ENCODE data around the gene DPM3. TPM values are rescaled to one million over a fixed set of nuclear protein-coding genes. Genes with fewer than 3 reads are reported as not detected.

Gene DPM3
- total and polyA plus RNA-seq, 9 of the 15 experiments (the other 6 are each of a cell fraction or from before 2014, with no cell fraction given): 3.7 to 120 (median 36.4) TPM

- TF ChIP-seq HDGF (IDR thresholded peaks at IDR 0.05) (peak; percentile 38; the same call in 1 of the 2 replicates), HDAC8 (tag; IDR thresholded peaks at IDR 0.05) (no peak), TEAD4 (IDR thresholded peaks at IDR 0.05; ENCODE audit: low read length) (peak; percentile 47; the same call in 1 of the 2 replicates), TEAD4 (CRISPR knock-in tag; IDR thresholded peaks at IDR 0.05; ENCODE audit: borderline replicate concordance) (no peak), OTX1 (CRISPR knock-in tag; IDR thresholded peaks at IDR 0.05) (no peak), ESRRB (CRISPR knock-in tag; IDR thresholded peaks at IDR 0.05; ENCODE audit: borderline replicate concordance) (no peak), CHD1 (IDR thresholded peaks at IDR 0.05; ENCODE audit: low read length) (no peak), E2F3 (CRISPR knock-in tag; IDR thresholded peaks at IDR 0.05) (no peak), HNRNPUL1 (IDR thresholded peaks at IDR 0.05; ENCODE audit: low read length) (no peak), ZNF354B (CRISPR knock-in tag; IDR thresholded peaks at IDR 0.05) (no peak), DMBX1 (CRISPR knock-in tag; IDR thresholded peaks at IDR 0.05; ENCODE audit: borderline replicate concordance) (no peak), PCBP1 (IDR thresholded peaks at IDR 0.05; ENCODE audit: low read depth, low read length, poor library complexity, severe bottlenecking) (no peak), PTRF (tag; IDR thresholded peaks at IDR 0.05) (no peak), HMBOX1 (IDR thresholded peaks at IDR 0.05) (no peak), ZBED1 (IDR thresholded peaks at IDR 0.05) (peak; percentile 28), SNIP1 (IDR thresholded peaks at IDR 0.05; ENCODE audit: low read depth) (no peak), ZEB2 (IDR thresholded peaks at IDR 0.05) (no peak; the same call in 1 of the 2 replicates), GATAD2A (IDR thresholded peaks at IDR 0.05) (no peak), BRD9 (IDR thresholded peaks at IDR 0.05; ENCODE audit: low read depth, partially characterized antibody) (no peak), KLF16 (IDR thresholded peaks at IDR 0.05) (peak; percentile 54; the same call in 1 of the 2 replicates), CSDE1 (IDR thresholded peaks at IDR 0.05) (no peak), ERF (CRISPR knock-in tag; IDR thresholded peaks at IDR 0.05) (no peak), ELF1 (tag; IDR thresholded peaks at IDR 0.05) (no peak), ESRRA (IDR thresholded peaks at IDR 0.05; ENCODE audit: borderline replicate concordance, low read depth) (no peak; the same call in 1 of the 2 replicates), SMAD2 (IDR thresholded peaks at IDR 0.05; ENCODE audit: low read depth, low read length) (no peak), GATAD2B (IDR thresholded peaks at IDR 0.05; ENCODE audit: borderline replicate concordance) (no peak), YBX1 (IDR thresholded peaks at IDR 0.05) (no peak)
- TF ChIP-seq, protein P1, sequence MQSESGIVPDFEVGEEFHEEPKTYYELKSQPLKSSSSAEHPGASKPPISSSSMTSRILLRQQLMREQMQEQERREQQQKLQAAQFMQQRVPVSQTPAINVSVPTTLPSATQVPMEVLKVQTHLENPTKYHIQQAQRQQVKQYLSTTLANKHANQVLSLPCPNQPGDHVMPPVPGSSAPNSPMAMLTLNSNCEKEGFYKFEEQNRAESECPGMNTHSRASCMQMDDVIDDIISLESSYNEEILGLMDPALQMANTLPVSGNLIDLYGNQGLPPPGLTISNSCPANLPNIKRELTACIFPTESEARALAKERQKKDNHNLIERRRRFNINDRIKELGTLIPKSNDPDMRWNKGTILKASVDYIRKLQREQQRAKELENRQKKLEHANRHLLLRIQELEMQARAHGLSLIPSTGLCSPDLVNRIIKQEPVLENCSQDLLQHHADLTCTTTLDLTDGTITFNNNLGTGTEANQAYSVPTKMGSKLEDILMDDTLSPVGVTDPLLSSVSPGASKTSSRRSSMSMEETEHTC (IDR thresholded peaks at IDR 0.05): no peak
- TF ChIP-seq, protein P2, sequence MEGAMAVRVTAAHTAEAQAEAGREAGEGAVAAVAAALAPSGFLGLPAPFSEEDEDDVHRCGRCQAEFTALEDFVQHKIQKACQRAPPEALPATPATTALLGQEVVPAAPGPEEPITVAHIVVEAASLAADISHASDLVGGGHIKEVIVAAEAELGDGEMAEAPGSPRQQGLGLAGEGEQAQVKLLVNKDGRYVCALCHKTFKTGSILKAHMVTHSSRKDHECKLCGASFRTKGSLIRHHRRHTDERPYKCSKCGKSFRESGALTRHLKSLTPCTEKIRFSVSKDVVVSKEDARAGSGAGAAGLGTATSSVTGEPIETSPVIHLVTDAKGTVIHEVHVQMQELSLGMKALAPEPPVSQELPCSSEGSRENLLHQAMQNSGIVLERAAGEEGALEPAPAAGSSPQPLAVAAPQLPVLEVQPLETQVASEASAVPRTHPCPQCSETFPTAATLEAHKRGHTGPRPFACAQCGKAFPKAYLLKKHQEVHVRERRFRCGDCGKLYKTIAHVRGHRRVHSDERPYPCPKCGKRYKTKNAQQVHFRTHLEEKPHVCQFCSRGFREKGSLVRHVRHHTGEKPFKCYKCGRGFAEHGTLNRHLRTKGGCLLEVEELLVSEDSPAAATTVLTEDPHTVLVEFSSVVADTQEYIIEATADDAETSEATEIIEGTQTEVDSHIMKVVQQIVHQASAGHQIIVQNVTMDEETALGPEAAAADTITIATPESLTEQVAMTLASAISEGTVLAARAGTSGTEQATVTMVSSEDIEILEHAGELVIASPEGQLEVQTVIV (CRISPR knock-in tag; IDR thresholded peaks at IDR 0.05; ENCODE audit: borderline replicate concordance): no peak
- TF ChIP-seq, protein P3, sequence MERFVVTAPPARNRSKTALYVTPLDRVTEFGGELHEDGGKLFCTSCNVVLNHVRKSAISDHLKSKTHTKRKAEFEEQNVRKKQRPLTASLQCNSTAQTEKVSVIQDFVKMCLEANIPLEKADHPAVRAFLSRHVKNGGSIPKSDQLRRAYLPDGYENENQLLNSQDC (CRISPR knock-in tag; IDR thresholded peaks at IDR 0.05): no peak
Observed at GRCh38 chr1:155134880-155135414, 5.4 kb downstream of the DPM3 start (continued).

Data from K562 (cell line).